RPMI8226 (cell line): ENCODE measurements around the gene ADAMTS17.

ENCODE experiments used
- DNase-seq: peaks from one replicate; pipeline ENCODE4 v3.0.0-alpha.2; 2015

Gene ADAMTS17

DNA sequence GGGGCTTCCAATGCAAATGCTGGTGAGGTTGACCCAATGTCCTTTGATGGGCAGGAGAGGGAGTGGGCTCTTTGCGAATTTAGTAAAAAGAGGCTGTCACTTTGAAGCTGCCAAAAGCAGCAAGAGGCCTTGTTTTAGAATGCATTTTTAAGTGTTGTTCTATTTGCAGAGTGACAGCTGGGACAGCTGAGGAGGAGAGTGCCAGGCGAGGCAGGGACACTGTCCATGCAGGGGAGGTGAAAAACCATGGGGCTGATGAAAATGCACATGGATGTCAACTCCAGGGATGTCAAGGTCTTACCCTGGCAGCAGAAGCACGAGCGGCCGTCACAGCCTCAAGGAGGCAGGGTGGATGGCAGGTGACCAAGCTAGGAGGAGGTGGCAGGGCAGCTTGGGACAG is 279.8 kb downstream of the ADAMTS17 start:
- no peak for DNase-seq

- no peak for DNase-seq
Observed at GRCh38 chr15:100060276-100060926, 281.4 kb downstream of the ADAMTS17 start.

- no peak for DNase-seq
Observed at GRCh38 chr15:100059521-100059920, 282.3 kb downstream of the ADAMTS17 start.

- no peak for DNase-seq
Observed at GRCh38 chr15:100059094-100059493, 282.7 kb downstream of the ADAMTS17 start.

DNA sequence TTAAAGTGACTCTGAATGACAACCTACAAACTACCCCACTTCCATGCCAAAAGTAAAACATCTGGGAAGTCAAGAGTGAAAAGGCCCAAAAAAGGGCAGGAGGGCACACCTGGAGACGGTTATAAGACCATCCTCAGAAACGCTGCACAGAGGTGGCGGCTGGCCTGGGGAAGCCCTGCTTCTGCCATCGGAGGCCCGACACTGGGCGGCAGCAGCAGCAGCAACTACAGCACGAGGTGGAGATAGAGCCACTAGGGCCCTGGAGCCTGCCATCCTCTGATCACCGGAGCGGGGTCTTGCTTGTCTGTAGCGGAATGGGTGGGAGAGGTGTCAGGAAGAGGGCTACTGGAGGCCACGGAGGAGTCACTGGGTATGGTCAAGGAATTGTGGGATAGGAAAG is 283.3 kb downstream of the ADAMTS17 start:
- DNase-seq, result no peak

DNA sequence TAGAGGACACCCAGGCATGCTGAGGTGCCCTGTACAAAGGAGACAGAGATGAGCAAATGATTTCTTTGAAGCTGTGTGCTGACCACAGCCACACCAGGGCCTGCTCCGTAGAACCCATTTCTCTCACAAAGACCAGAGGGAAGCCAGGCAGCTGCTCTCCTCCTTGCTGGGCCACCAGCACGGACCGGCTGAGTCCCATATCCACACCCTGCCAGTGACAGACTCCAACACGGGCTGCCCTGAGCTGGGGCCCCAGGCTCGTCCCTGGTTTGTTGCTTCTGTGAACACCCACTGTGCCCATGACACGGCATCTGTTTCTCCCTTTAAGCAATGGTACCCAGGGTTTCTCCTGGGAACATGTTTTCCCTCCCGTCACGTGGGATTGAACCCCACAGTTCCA is 284.5 kb downstream of the ADAMTS17 start:
- DNase-seq, result no peak

GRCh38 chr15:100056411-100057072 is 285.2 kb downstream of the ADAMTS17 start:
- DNase-seq, result no peak

DNA sequence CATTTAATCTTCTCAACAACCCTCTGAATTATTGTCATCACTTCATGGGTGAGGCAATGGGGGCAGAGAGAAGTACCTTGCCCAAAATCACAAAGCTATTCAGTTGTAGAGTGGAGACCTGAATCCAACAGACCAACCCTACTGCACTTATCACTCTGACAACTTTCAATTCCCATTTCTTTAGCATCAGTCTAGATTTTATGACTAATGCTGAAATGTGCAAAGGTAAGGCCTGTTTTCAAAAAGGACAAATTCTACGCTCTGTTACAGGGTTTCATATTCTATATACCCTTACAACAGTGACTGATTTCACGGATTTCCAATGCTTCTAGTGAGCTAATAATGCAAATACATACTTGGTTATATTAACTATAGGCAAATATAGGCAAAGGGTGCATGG is 286.0 kb downstream of the ADAMTS17 start:
- no peak for DNase-seq

GRCh38 chr15:100054539-100054938 is 287.2 kb downstream of the ADAMTS17 start:
- no peak for DNase-seq

GRCh38 chr15:100053474-100054121 is 288.2 kb downstream of the ADAMTS17 start:
- DNase-seq, result no peak

DNA sequence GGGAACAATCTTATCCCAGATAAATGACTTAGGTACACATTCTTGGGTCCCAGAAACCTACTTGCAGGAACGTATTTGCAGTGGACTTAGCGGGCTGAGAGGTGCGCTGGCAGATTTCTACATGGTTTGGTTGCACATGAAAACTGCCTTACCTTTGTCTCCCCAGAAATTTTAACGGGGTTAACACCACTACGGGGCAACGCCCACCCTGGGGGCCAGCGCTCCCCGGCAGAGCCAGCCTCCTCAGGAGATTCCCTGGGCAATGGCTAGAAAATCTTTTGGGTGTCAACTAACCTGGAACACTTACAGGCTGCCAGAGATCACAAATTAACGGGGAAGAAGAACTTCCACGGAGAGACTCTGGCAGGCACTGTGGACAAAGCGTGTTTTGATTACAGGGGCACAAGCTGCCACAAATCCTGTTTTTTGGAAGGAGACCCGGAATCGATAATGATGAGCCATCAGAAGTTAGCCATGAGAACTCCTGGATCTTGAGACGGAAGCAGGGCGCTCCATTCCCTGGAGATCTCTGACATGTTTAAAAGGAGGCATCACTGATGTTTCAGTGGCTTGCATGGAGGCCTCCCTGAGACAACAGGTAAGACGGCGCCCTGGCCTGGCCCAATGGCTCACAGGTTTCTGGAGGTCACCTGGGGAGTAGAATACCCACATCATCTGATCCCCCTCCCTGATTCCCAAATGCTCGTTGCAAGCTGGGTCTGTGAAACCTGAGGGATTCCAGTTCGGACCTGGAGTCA is 288.9 kb downstream of the ADAMTS17 start:
- DNase-seq, result no peak

GRCh38 chr15:100050877-100051786 is 290.6 kb downstream of the ADAMTS17 start:
- DNase-seq, result no peak

DNA sequence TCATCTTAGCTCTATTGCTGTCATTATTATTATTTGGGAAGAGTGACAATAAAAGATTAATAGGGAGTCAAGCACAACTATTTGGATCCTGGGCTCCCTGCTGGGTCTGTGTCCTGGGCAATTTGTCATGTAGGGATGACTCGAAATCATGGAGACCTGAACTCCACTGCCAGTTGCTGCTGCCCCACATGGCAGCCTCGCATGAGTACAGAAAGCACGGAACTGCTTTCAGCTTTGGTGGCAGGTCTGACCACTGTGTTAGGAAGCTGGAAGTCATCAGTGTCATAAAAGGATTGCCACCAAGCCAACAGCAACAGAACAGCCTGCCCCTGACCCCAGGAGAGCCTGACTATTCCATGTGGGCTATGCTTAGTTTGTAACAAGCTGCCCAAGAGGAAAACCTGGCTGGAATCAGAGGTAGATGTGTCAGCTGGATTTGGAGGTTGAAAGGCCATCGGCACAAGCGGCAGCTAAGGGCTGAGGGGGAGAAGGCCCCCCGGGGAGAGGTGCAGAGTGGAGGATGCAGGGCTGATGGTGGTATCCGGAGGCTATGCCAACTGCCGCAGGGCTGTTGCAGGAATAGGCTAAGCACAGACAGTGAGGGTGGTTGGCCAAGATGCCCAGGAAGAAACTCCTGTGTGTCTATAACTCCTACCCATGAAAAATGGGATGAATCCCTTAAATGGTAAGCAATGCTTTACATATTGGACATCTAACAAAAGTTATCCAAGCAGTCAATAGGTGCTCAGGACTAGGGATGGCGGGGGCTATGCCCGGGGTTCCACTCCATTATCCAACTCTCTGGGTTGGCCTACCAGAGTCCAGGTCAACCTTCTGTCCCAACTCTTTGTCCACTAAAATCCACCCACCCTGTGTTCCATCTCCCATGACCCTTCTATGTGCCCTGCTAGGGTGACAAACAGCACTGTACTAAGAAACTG is 291.6 kb downstream of the ADAMTS17 start:
- no peak for DNase-seq

DNA sequence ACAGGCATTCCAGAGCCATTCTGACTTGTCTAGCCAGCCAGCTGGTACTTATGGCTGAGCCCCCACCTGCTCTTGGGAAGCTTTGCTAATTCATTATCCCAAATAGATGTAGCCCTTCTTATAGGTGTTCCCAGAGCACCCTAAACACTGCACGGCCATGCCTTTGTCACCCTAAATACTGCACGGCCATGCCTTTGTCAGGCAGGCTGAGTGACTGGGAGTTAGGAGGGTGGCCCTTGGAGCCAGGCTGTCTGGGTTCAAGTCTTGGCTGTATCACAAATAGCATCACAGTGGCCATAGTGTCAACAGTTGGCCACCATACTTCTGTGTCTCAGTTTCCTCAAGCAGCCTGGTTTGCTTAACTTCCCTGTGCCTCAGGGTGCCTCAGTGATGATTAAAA is 292.3 kb downstream of the ADAMTS17 start:
- no peak for DNase-seq

- DNase-seq, result no peak
Observed at GRCh38 chr15:100048736-100049135, 293.0 kb downstream of the ADAMTS17 start.

DNA sequence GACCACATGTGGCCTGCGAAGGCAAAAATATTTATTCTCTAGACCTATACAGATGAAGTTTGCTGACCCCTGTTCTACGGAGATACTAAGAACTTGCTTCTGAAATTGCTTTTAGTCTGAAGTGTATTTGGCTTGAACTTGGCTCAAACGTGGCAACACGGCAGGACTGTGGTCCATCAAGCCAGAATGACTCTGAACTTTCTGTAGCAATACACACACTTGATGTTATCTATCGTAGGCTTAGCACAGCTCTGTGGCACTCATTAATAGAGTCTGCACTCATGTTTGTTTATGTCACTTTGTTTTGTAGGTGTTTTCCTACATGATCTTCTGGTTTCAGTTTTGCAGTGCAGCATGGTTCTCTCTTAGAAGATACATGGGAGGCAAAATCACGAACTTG is 298.1 kb downstream of the ADAMTS17 start:
- DNase-seq, result no peak

DNA sequence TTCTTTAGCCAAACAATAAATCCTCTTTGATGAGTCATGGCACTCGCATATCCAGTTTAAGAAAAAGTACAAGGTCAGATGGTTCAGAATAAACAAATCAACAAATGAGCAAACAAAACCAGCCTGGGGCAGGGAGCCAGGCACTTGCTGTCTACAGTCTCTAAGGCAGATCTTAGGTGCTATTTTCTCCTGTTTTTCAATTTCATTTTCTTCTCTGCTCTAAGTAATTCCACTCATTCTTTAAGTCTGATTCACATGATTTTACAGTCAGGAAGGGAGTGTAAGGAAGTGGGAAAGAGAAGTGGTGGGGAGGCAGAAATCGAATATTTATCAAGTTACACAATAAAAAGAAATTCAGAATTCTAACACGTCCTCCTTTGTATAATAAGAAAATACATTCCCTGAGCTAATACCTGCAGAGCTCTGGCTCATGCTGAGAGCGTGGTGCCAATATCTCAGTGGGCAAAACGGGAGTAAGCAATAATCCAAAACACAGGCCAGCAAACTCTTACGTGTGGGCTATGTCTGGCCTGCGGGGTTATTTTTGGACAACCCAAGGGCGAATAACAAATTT is 298.6 kb downstream of the ADAMTS17 start:
- DNase-seq, result no peak

DNA sequence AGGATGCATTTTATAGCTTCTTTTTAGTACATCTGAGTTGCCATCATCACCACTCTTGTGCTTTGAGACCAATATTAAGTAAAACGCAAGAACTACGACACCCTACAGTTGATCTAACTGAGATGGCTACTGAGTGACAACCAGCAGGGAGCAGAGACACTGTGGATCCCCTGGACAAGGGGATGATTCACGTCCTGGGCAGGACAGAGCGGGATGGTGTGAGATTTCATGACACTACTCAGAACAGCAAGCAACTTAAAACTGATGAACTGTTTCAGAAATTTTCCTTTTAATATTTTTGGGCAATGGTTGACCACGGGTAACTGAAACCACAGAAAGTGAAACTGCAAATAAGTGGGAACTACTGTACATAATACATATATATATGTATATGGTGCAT is 299.2 kb downstream of the ADAMTS17 start:
- no peak for DNase-seq

GRCh38 chr15:100041127-100041828 is 300.5 kb downstream of the ADAMTS17 start:
- DNase-seq, result no peak

- no peak for DNase-seq
Observed at GRCh38 chr15:100039994-100040393, 301.8 kb downstream of the ADAMTS17 start.
